ENCODE results near the gene PLAAT3. TPM values are rescaled to one million over a fixed set of nuclear protein-coding genes. Genes with fewer than 3 reads are reported as not detected.
"Not testable (repeated sequence)": the region's sequence is repeated elsewhere in the genome, so short reads cannot be mapped to it uniquely, and the experiment has no call there.

The PLAAT3 gene
- total RNA-seq, 1 donor from 2014 or later = 15.5 TPM

- Histone ChIP-seq H3K4me1 (ENCODE audit: insufficient read depth, low read length) (no peaks in the 10 kb centered on the region), H4K20me1 (ENCODE audit: insufficient read depth, low read length) (no peaks in the 10 kb centered on the region), H2AFZ (ENCODE audit: low read depth, low read length) (no peak overlapping the region), H3K4me2 (ENCODE audit: low read length) (no peak overlapping the region), H3K27me3 (ENCODE audit: insufficient read depth, low read length) (no peaks in the 10 kb centered on the region), H3K27ac (ENCODE audit: low read depth, low read length) (no peak overlapping the region), H3K9ac (ENCODE audit: low read length) (no peak overlapping the region), H3K4me3 (ENCODE audit: insufficient read depth, low read depth, low read length) (no peak overlapping the region), H3K79me2 (ENCODE audit: insufficient read depth, low read length) (no peaks in the 10 kb centered on the region), H3K36me3 (ENCODE audit: insufficient read depth, low read length) (no peaks in the 10 kb centered on the region), H3K9me3 (ENCODE audit: insufficient read depth, low read depth, low read length) (no peaks in the 10 kb centered on the region)
- no peaks in the 10 kb centered on the region for H3K9me3 Mint-ChIP-seq (ENCODE audit: unreplicated experiment)
- H3K27ac Mint-ChIP-seq (ENCODE audit: unreplicated experiment) = no peak overlapping the region
- H3K27me3 Mint-ChIP-seq (ENCODE audit: low read depth, unreplicated experiment) = no peaks in the 10 kb centered on the region
- no peaks in the 10 kb centered on the region for H3K36me3 Mint-ChIP-seq (ENCODE audit: low read depth, unreplicated experiment)
- H3K4me3 Mint-ChIP-seq (ENCODE audit: unreplicated experiment) = no peak overlapping the region
- no peaks in the 10 kb centered on the region for H3K4me1 Mint-ChIP-seq (ENCODE audit: low read depth, unreplicated experiment)
- TF ChIP-seq CTCF (IDR thresholded peaks at IDR 0.05; ENCODE audit: insufficient read depth, low read depth, low read length) (no peak), EZH2 (IDR thresholded peaks at IDR 0.05; ENCODE audit: insufficient read depth, low read length) (no peak)
- no peak for DNase-seq (ENCODE audit: low read depth)
- no peak for FAIRE-seq
These were observed 8.1 kb upstream of the PLAAT3 start for GRCh38 chr11:63622323-63622722.

DNA sequence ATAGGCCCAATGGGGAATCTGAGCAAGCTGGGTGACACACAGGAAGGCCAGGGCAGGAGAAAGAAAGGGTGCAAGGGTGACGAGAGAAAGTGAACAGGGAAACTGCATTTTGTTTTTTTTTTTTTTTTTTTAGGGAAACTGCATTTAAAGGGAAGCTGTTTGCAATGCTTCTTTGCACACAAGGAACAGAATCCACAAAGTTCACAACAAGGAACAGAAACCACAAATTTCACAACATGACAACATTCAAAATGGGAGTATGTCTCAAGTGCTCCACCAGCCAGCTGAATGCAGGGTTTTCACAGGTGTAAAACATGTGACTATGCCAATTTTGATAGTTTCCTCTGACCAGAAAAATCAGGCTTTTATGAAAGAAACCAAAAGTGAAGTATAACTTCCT lies 6.8 kb upstream of the PLAAT3 start:
- DNase-seq (ENCODE audit: low read depth) (no peak), FAIRE-seq (no peak)
- no peak overlapping the region for H2AFZ ChIP-seq (ENCODE audit: low read depth, low read length)
- H3K36me3 ChIP-seq (ENCODE audit: insufficient read depth, low read length) = no peaks in the 10 kb centered on the region
- Mint-ChIP-seq H3K36me3 (ENCODE audit: low read depth, unreplicated experiment) (no peaks in the 10 kb centered on the region), H3K9me3 (ENCODE audit: unreplicated experiment) (no peaks in the 10 kb centered on the region), H3K4me3 (ENCODE audit: unreplicated experiment) (no peak overlapping the region), H3K27ac (ENCODE audit: unreplicated experiment) (no peak overlapping the region), H3K4me1 (ENCODE audit: low read depth, unreplicated experiment) (no peaks in the 10 kb centered on the region), H3K27me3 (ENCODE audit: low read depth, unreplicated experiment) (no peaks in the 10 kb centered on the region)
- no peak overlapping the region for H3K9ac ChIP-seq (ENCODE audit: low read length)
- no peak overlapping the region for H3K4me3 ChIP-seq (ENCODE audit: insufficient read depth, low read depth, low read length)
- no peaks in the 10 kb centered on the region for H3K27me3 ChIP-seq (ENCODE audit: insufficient read depth, low read length)
- H3K9me3 ChIP-seq (ENCODE audit: insufficient read depth, low read depth, low read length) = no peaks in the 10 kb centered on the region
- TF ChIP-seq CTCF (IDR thresholded peaks at IDR 0.05; ENCODE audit: insufficient read depth, low read depth, low read length) = no peak
- TF ChIP-seq EZH2 (IDR thresholded peaks at IDR 0.05; ENCODE audit: insufficient read depth, low read length) = no peak
- no peaks in the 10 kb centered on the region for H3K4me1 ChIP-seq (ENCODE audit: insufficient read depth, low read length)
- H4K20me1 ChIP-seq (ENCODE audit: insufficient read depth, low read length) = no peaks in the 10 kb centered on the region
- no peak overlapping the region for H3K4me2 ChIP-seq (ENCODE audit: low read length)
- H3K27ac ChIP-seq (ENCODE audit: low read depth, low read length) = no peak overlapping the region
- no peaks in the 10 kb centered on the region for H3K79me2 ChIP-seq (ENCODE audit: insufficient read depth, low read length)

DNA sequence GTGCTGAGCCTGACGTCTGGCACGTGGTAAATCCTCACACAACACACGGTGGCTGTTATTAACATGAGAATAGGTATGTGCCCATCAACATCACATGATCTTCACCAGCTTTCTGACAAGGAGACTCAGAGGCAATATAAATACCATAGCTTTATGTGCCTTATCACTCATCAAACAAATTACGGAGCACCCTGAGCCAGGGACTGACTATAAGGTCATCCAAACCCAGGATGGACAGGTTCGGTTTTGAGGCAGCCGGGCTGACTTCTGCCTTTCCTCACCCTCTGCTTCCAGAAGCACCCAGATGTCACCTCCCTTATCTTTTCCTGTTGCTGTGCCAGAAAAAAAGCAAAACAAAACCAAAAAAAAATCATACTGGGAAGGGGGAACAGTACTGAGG lies 5.7 kb upstream of the PLAAT3 start:
- Mint-ChIP-seq H3K4me1 (ENCODE audit: low read depth, unreplicated experiment) (no peaks in the 10 kb centered on the region), H3K27ac (ENCODE audit: unreplicated experiment) (no peak overlapping the region), H3K36me3 (ENCODE audit: low read depth, unreplicated experiment) (no peaks in the 10 kb centered on the region), H3K27me3 (ENCODE audit: low read depth, unreplicated experiment) (no peaks in the 10 kb centered on the region), H3K4me3 (ENCODE audit: unreplicated experiment) (no peak overlapping the region), H3K9me3 (ENCODE audit: unreplicated experiment) (no peaks in the 10 kb centered on the region)
- Histone ChIP-seq H3K9me3 (ENCODE audit: insufficient read depth, low read depth, low read length) (no peaks in the 10 kb centered on the region), H3K4me1 (ENCODE audit: insufficient read depth, low read length) (no peaks in the 10 kb centered on the region), H3K4me2 (ENCODE audit: low read length) (no peak overlapping the region), H3K79me2 (ENCODE audit: insufficient read depth, low read length) (no peaks in the 10 kb centered on the region), H3K9ac (ENCODE audit: low read length) (no peak overlapping the region), H3K27me3 (ENCODE audit: insufficient read depth, low read length) (no peaks in the 10 kb centered on the region), H4K20me1 (ENCODE audit: insufficient read depth, low read length) (no peaks in the 10 kb centered on the region), H3K36me3 (ENCODE audit: insufficient read depth, low read length) (no peaks in the 10 kb centered on the region), H3K27ac (ENCODE audit: low read depth, low read length) (no peak overlapping the region), H3K4me3 (ENCODE audit: insufficient read depth, low read depth, low read length) (no peak overlapping the region), H2AFZ (ENCODE audit: low read depth, low read length) (no peak overlapping the region)
- no peak for FAIRE-seq
- TF ChIP-seq EZH2 (IDR thresholded peaks at IDR 0.05; ENCODE audit: insufficient read depth, low read length) = no peak
- TF ChIP-seq CTCF (IDR thresholded peaks at IDR 0.05; ENCODE audit: insufficient read depth, low read depth, low read length) = no peak
- no peak for DNase-seq (ENCODE audit: low read depth)

DNA sequence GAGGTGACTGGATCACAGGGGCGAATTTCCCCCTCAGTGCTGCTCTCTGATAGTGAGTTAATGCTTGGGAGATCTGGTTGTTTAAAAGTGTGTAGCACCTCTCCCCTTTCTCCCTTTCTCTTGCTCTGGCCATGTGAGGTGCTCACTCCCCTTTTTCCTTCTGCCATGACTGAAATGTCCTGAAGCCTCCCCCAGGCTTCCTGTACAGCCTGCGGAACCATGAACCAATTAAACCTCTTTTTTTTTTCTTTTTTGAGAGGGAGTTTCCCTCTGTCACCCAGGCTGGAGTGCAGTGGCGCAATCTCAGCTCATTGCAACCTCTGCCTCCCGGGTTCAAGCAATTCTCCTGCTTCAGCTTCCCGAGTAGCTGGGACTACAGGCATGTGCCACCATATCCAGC lies 3.5 kb upstream of the PLAAT3 start:
- not testable (repeated sequence) for H3K4me1 Mint-ChIP-seq (ENCODE audit: low read depth, unreplicated experiment); H3K4me3 Mint-ChIP-seq (ENCODE audit: unreplicated experiment); H3K27me3 Mint-ChIP-seq (ENCODE audit: low read depth, unreplicated experiment); H3K36me3 Mint-ChIP-seq (ENCODE audit: low read depth, unreplicated experiment); H2AFZ ChIP-seq (ENCODE audit: low read depth, low read length); H3K36me3 ChIP-seq (ENCODE audit: insufficient read depth, low read length); H3K27ac Mint-ChIP-seq (ENCODE audit: unreplicated experiment); H3K9me3 Mint-ChIP-seq (ENCODE audit: unreplicated experiment); H3K4me3 ChIP-seq (ENCODE audit: insufficient read depth, low read depth, low read length); H3K9me3 ChIP-seq (ENCODE audit: insufficient read depth, low read depth, low read length); H3K9ac ChIP-seq (ENCODE audit: low read length); H3K4me2 ChIP-seq (ENCODE audit: low read length); FAIRE-seq; DNase-seq (ENCODE audit: low read depth); H3K27ac ChIP-seq (ENCODE audit: low read depth, low read length); H4K20me1 ChIP-seq (ENCODE audit: insufficient read depth, low read length); H3K79me2 ChIP-seq (ENCODE audit: insufficient read depth, low read length); H3K27me3 ChIP-seq (ENCODE audit: insufficient read depth, low read length)
- peaks cover 11% of the 10 kb centered on the region for H3K4me1 ChIP-seq (ENCODE audit: insufficient read depth, low read length)
